Measurements from ENCODE around the gene FYTTD1.

The FYTTD1 gene

DNA sequence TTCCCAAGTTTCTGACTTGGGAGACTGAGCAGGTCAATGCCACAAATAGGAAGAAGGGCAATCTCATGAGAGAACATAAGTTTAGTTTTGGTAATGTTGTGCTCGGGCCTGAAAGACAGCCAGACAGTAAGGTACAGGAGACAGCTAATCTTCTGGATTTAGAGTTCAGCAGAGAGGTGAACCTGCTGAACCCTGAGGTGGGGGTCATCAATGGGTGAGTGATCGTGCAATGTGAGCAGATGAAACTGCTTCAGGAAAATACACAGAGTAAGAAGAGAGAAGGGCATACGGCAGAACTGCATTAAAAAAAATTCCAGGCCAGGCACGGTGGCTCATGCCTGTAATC, 36.2 kb upstream of the FYTTD1 start:
- Histone ChIP-seq H4K20me1 (ENCODE audit: insufficient read depth, low read length, poor library complexity, severe bottlenecking) (no peaks in the 10 kb centered on the region), H3K9ac (ENCODE audit: low read depth, low read length, poor library complexity, severe bottlenecking) (no peak overlapping the region), H3F3A (ENCODE audit: low read depth) (0 out of 2 replicates have a peak, but pooled peaks cover 2% of the 10 kb centered on the region), H3K79me2 (ENCODE audit: insufficient read depth, low read length) (no peaks in the 10 kb centered on the region), H3K4me3 (ENCODE audit: low read length, poor library complexity, severe bottlenecking) (no peak overlapping the region), H2AFZ (ENCODE audit: low read length) (no peak overlapping the region), H3K4me2 (ENCODE audit: low read depth, low read length, poor library complexity, severe bottlenecking) (no peak overlapping the region), H3K9me3 (ENCODE audit: insufficient read depth, low read depth, low read length) (no peaks in the 10 kb centered on the region), H3K27me3 (ENCODE audit: insufficient read depth, low read length, poor library complexity, severe bottlenecking) (no peaks in the 10 kb centered on the region), H3K36me3 (ENCODE audit: insufficient read depth, low read length) (no peaks in the 10 kb centered on the region), H3K9me2 (replicated peaks; ENCODE audit: low read depth, low read length) (no peaks in the 10 kb centered on the region), H3K4me1 (ENCODE audit: insufficient read depth, low read length, poor library complexity, severe bottlenecking) (no peaks in the 10 kb centered on the region)
- TF ChIP-seq, protein P1, sequence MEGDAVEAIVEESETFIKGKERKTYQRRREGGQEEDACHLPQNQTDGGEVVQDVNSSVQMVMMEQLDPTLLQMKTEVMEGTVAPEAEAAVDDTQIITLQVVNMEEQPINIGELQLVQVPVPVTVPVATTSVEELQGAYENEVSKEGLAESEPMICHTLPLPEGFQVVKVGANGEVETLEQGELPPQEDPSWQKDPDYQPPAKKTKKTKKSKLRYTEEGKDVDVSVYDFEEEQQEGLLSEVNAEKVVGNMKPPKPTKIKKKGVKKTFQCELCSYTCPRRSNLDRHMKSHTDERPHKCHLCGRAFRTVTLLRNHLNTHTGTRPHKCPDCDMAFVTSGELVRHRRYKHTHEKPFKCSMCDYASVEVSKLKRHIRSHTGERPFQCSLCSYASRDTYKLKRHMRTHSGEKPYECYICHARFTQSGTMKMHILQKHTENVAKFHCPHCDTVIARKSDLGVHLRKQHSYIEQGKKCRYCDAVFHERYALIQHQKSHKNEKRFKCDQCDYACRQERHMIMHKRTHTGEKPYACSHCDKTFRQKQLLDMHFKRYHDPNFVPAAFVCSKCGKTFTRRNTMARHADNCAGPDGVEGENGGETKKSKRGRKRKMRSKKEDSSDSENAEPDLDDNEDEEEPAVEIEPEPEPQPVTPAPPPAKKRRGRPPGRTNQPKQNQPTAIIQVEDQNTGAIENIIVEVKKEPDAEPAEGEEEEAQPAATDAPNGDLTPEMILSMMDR (conservative IDR thresholded peaks at IDR 0.05; ENCODE audit: low read length): no peak
- TF ChIP-seq EZH2phosphoT487 (IDR thresholded peaks at IDR 0.05; ENCODE audit: borderline replicate concordance): no peak

GRCh38 chr3:197714251-197714650, 35.4 kb upstream of the FYTTD1 start:
- Histone ChIP-seq H3K9me3 (ENCODE audit: insufficient read depth, low read depth, low read length) (no peaks in the 10 kb centered on the region), H3K36me3 (ENCODE audit: insufficient read depth, low read length) (no peaks in the 10 kb centered on the region), H3K79me2 (ENCODE audit: insufficient read depth, low read length) (no peaks in the 10 kb centered on the region), H3K9ac (ENCODE audit: low read depth, low read length, poor library complexity, severe bottlenecking) (no peak overlapping the region), H3K27me3 (ENCODE audit: insufficient read depth, low read length, poor library complexity, severe bottlenecking) (no peaks in the 10 kb centered on the region), H3K4me1 (ENCODE audit: insufficient read depth, low read length, poor library complexity, severe bottlenecking) (no peaks in the 10 kb centered on the region), H3K4me2 (ENCODE audit: low read depth, low read length, poor library complexity, severe bottlenecking) (no peak overlapping the region), H2AFZ (ENCODE audit: low read length) (no peak overlapping the region), H3K9me2 (replicated peaks; ENCODE audit: low read depth, low read length) (no peaks in the 10 kb centered on the region), H3F3A (ENCODE audit: low read depth) (0 out of 2 replicates have a peak, but pooled peaks cover 2% of the 10 kb centered on the region), H3K4me3 (ENCODE audit: low read length, poor library complexity, severe bottlenecking) (no peak overlapping the region), H4K20me1 (ENCODE audit: insufficient read depth, low read length, poor library complexity, severe bottlenecking) (no peaks in the 10 kb centered on the region)
- TF ChIP-seq, protein P1 (conservative IDR thresholded peaks at IDR 0.05; ENCODE audit: low read length): no peak
- no peak for TF ChIP-seq EZH2phosphoT487 (IDR thresholded peaks at IDR 0.05; ENCODE audit: borderline replicate concordance)

- H3K9ac ChIP-seq (ENCODE audit: low read depth, low read length, poor library complexity, severe bottlenecking): no peak overlapping the region
- H3K79me2 ChIP-seq (ENCODE audit: insufficient read depth, low read length): no peaks in the 10 kb centered on the region
- no peak overlapping the region for H3K4me2 ChIP-seq (ENCODE audit: low read depth, low read length, poor library complexity, severe bottlenecking)
- 0 out of 2 replicates have a peak, but pooled peaks cover 3% of the 10 kb centered on the region for H3K9me3 ChIP-seq (ENCODE audit: insufficient read depth, low read depth, low read length)
- no peaks in the 10 kb centered on the region for H3K4me1 ChIP-seq (ENCODE audit: insufficient read depth, low read length, poor library complexity, severe bottlenecking)
- no peak overlapping the region for H3K4me3 ChIP-seq (ENCODE audit: low read length, poor library complexity, severe bottlenecking)
- H3K36me3 ChIP-seq (ENCODE audit: insufficient read depth, low read length): no peaks in the 10 kb centered on the region
- TF ChIP-seq, protein P1 (conservative IDR thresholded peaks at IDR 0.05; ENCODE audit: low read length): no peak
- TF ChIP-seq EZH2phosphoT487 (IDR thresholded peaks at IDR 0.05; ENCODE audit: borderline replicate concordance): no peak
- no peaks in the 10 kb centered on the region for H3K27me3 ChIP-seq (ENCODE audit: insufficient read depth, low read length, poor library complexity, severe bottlenecking)
- H4K20me1 ChIP-seq (ENCODE audit: insufficient read depth, low read length, poor library complexity, severe bottlenecking): no peaks in the 10 kb centered on the region
- H2AFZ ChIP-seq (ENCODE audit: low read length): no peak overlapping the region
- H3K9me2 ChIP-seq (replicated peaks; ENCODE audit: low read depth, low read length): no peaks in the 10 kb centered on the region
- H3F3A ChIP-seq (ENCODE audit: low read depth): no peaks in the 10 kb centered on the region
These were observed 30.8 kb upstream of the FYTTD1 start for GRCh38 chr3:197718891-197719290.

Measured in Loucy (cell line).